ENCODE data around the gene LYPD8. TPM values are rescaled to one million over a fixed set of nuclear protein-coding genes. Genes with fewer than 3 reads are reported as not detected.

The LYPD8 gene
- polyA plus RNA-seq, 1 donor from 2014 or later = not detected

GRCh38 chr1:248752161-248753028, 3.2 kb downstream of the LYPD8 start:
- Histone ChIP-seq H3K9me3 (ENCODE audit: low read length) (no peaks in the 10 kb centered on the region), H3K4me2 (ENCODE audit: low read length) (no peak overlapping the region), H3K79me2 (replicated peaks; ENCODE audit: insufficient read depth, low read length) (no peaks in the 10 kb centered on the region), H3K27ac (ENCODE audit: low read length) (no peak overlapping the region), H3K4me3 (ENCODE audit: low read length) (no peak overlapping the region), H3K27me3 (ENCODE audit: insufficient read depth, low read depth, low read length) (no peaks in the 10 kb centered on the region), H2AFZ (ENCODE audit: low read depth, low read length) (no peak overlapping the region), H4K20me1 (ENCODE audit: insufficient read depth) (no peaks in the 10 kb centered on the region), H3F3A (ENCODE audit: insufficient read depth, low read length, poor library complexity, severe bottlenecking) (no peaks in the 10 kb centered on the region), H3K36me3 (ENCODE audit: insufficient read depth, low read length) (no peaks in the 10 kb centered on the region), H3K9me2 (ENCODE audit: insufficient read depth, low read length) (no peaks in the 10 kb centered on the region), H3K9ac (ENCODE audit: low read length) (no peak overlapping the region)
- TF ChIP-seq TAF1 (IDR thresholded peaks at IDR 0.05; ENCODE audit: low read depth) (no peak), EZH2 (IDR thresholded peaks at IDR 0.05; ENCODE audit: borderline replicate concordance, insufficient read depth, low read length, poor library complexity, severe bottlenecking) (no peak), MXI1 (conservative IDR thresholded peaks at IDR 0.05; ENCODE audit: poor library complexity, severe bottlenecking) (no peak), CTCF (IDR thresholded peaks at IDR 0.05; ENCODE audit: poor library complexity, severe bottlenecking) (no peak), REST (IDR thresholded peaks at IDR 0.05; ENCODE audit: borderline replicate concordance) (no peak), SMC3 (conservative IDR thresholded peaks at IDR 0.05; ENCODE audit: poor library complexity) (no peak), EP300 (conservative IDR thresholded peaks at IDR 0.05; ENCODE audit: poor library complexity, severe bottlenecking) (no peak), RAD21 (conservative IDR thresholded peaks at IDR 0.05) (no peak), POLR2AphosphoS5 (IDR thresholded peaks at IDR 0.05) (no peak)

- Histone ChIP-seq H4K20me1 (ENCODE audit: insufficient read depth) (no peaks in the 10 kb centered on the region), H3K9ac (ENCODE audit: low read length) (no peak overlapping the region), H3K27ac (ENCODE audit: low read length) (no peak overlapping the region), H3K27me3 (ENCODE audit: insufficient read depth, low read depth, low read length) (no peaks in the 10 kb centered on the region), H3F3A (ENCODE audit: insufficient read depth, low read length, poor library complexity, severe bottlenecking) (no peaks in the 10 kb centered on the region), H3K9me2 (ENCODE audit: insufficient read depth, low read length) (no peaks in the 10 kb centered on the region), H3K4me2 (ENCODE audit: low read length) (no peak overlapping the region), H3K36me3 (ENCODE audit: insufficient read depth, low read length) (no peaks in the 10 kb centered on the region), H3K9me3 (ENCODE audit: low read length) (no peaks in the 10 kb centered on the region), H3K4me3 (ENCODE audit: low read length) (no peak overlapping the region), H2AFZ (ENCODE audit: low read depth, low read length) (no peak overlapping the region), H3K79me2 (replicated peaks; ENCODE audit: insufficient read depth, low read length) (no peaks in the 10 kb centered on the region)
- TF ChIP-seq EP300 (conservative IDR thresholded peaks at IDR 0.05; ENCODE audit: poor library complexity, severe bottlenecking) (no peak), EZH2 (IDR thresholded peaks at IDR 0.05; ENCODE audit: borderline replicate concordance, insufficient read depth, low read length, poor library complexity, severe bottlenecking) (no peak), TAF1 (IDR thresholded peaks at IDR 0.05; ENCODE audit: low read depth) (no peak), MXI1 (conservative IDR thresholded peaks at IDR 0.05; ENCODE audit: poor library complexity, severe bottlenecking) (no peak), REST (IDR thresholded peaks at IDR 0.05; ENCODE audit: borderline replicate concordance) (no peak), SMC3 (conservative IDR thresholded peaks at IDR 0.05; ENCODE audit: poor library complexity) (no peak), RAD21 (conservative IDR thresholded peaks at IDR 0.05) (no peak), POLR2AphosphoS5 (IDR thresholded peaks at IDR 0.05) (no peak), CTCF (IDR thresholded peaks at IDR 0.05; ENCODE audit: poor library complexity, severe bottlenecking) (no peak)
Observed at GRCh38 chr1:248751635-248752034, 3.9 kb downstream of the LYPD8 start.
